Stimulated activated CD4-positive, alpha-beta T cell treated with anti-CD3 and anti-CD28 coated beads, Interleukin-2, amount 100 ng/mL, for 4 hours (primary cell): ENCODE data around the gene SPRR4.
"Not testable (repeated sequence)": the region's sequence is repeated elsewhere in the genome, so short reads cannot be mapped to it uniquely, and the experiment has no call there.

Experiments
- DNase-seq: peaks from one replicate; pipeline ENCODE4 v3.0.0-alpha.2; 2020; ENCODE audit warnings: low read depth

The SPRR4 gene

GRCh38 chr1:152967201-152967600 is 3.2 kb upstream of the SPRR4 start:
- no peak for DNase-seq

DNA sequence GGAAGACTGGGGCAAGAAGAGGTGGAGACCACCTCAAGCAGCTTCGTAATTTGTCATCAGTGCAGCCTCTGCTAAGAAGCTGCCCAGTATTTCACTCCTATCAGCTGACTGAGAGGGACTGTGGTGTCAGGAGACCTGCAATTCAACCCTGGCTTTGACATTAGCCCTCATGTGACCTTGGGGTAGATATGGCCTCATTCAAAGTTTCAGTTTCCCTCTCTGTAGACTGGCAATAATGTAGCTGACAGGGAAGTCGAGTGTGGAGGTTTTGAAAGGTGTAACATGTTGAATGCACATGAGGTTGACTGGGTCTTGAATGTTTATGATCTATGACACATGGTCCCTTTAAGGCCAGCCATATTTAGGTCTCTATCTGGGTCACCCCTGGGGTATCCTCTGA is 2.2 kb upstream of the SPRR4 start:
- DNase-seq = no peak

DNA sequence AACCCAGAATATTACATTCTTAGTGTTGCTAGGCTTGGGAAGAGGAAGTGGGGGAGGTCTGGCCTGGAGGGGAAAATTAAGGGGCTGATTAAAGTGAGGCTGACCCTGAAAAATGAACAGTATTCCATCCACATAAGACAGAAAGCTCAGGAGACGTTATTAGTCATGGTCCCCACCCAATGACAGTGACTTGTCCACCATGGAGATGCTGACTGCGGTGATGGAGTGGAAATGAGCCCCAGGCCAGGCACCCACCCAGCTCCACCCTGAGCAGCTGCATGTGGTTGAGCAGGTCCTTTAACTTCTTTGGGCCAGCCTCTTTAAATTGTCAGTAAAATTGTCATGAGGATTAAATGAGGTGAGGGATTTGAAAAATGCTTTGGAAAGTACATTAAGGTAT is 1.4 kb upstream of the SPRR4 start:
- no peak for DNase-seq

- DNase-seq = no peak
These were observed 1.9 kb downstream of the SPRR4 start for GRCh38 chr1:152972196-152972886.

GRCh38 chr1:152976688-152977087 is 6.2 kb downstream of the SPRR4 start:
- no peak for DNase-seq

- DNase-seq = no peak
These were observed 7.2 kb downstream of the SPRR4 start for GRCh38 chr1:152977614-152978013.

- no peak for DNase-seq
These were observed 10.2 kb downstream of the SPRR4 start for GRCh38 chr1:152980676-152981075.

DNA sequence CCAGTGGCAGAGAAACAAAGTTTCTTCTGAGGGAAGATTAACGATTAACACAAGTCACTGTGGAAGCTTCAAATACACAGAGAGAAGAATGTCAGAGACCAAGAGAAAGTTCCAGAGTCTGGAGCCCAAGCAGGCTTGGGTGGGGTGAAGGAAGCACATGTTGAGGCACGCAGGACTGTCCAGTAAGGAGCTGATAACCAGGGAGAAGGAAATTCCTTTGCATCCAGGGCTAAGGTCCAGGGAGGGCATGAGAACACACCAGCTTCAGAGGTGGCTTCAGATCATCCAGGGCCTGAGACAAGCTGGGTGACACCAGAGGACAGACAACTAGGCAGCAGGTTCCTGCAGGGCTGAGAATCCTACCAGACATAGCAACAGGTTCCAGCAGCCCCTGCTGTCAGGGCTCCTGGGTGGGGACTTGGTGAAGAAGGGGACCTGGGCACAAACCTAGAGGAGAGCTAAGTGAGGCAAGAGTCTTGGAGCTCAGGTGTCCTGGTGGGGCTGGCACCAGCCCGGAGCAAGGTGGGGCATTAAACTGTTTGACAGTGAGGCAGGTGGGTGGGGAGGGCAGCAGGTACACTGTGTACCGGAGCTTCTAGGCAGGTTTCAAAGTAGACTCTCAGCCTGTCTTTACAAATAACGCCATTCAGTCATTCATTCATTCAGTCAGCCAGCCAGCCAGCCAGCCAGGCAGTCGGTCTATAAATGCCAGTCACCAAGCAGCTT is 10.9 kb downstream of the SPRR4 start:
- no peak for DNase-seq

GRCh38 chr1:152982076-152982475 is 11.6 kb downstream of the SPRR4 start:
- DNase-seq = no peak

GRCh38 chr1:152983234-152983633 is 12.8 kb downstream of the SPRR4 start:
- no peak for DNase-seq

GRCh38 chr1:152983743-152984142 is 13.3 kb downstream of the SPRR4 start, which contains the start of gene SPRR1A:
Gene SPRR1A, plus strand, starts transcription at chr1:152984081. Its CDS starts 1,150 bp downstream, at chr1:152985231.
- DNase-seq = no peak

GRCh38 chr1:152986578-152986977 is 16.1 kb downstream of the SPRR4 start:
- DNase-seq = no peak

GRCh38 chr1:152993186-152993585 is 22.7 kb downstream of the SPRR4 start:
- no peak for DNase-seq

DNA sequence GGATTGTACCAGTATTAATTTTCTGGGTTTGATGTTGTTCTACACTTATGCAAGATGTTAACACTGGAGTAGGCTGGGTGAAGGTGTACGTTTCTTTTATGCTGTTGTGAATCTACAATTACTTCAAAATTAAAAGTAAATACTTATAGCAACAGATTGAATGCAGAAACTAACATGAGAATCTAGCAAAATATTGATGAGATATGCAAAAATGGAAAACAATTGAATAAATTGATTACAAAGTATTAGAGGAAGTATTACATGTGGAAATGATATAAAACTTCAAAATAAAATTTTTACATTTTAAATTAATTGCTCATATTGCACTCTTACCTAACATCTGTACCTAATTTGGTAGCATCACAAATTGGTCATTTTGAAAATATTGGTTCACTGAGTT is 25.4 kb downstream of the SPRR4 start:
- no peak for DNase-seq

GRCh38 chr1:152996633-152997400 is 26.4 kb downstream of the SPRR4 start:
- no peak for DNase-seq

GRCh38 chr1:152997901-152998300 is 27.5 kb downstream of the SPRR4 start:
- DNase-seq = no peak

- DNase-seq = no peak
These were observed 28.0 kb downstream of the SPRR4 start for GRCh38 chr1:152998476-152998875.

DNA sequence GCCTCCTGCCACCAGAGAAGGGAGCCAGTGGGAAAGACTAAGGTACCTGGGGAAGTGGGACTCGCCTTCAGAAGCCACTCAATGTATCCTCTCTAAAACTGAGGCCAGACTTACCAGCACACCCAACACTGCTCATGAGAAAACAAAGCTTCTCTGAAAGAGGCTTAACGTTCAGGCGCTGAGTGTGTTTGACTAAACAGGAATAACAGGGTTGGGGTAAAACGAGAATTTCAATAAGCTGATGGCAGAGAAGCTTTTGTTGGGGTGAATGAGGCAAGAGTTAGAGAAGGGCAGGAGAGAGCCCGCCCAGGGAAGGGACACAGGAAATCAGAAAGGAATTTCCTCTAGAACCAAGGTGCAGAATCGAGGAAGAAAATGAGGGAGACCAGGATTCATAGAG is 29.4 kb downstream of the SPRR4 start:
- DNase-seq = no peak

DNA sequence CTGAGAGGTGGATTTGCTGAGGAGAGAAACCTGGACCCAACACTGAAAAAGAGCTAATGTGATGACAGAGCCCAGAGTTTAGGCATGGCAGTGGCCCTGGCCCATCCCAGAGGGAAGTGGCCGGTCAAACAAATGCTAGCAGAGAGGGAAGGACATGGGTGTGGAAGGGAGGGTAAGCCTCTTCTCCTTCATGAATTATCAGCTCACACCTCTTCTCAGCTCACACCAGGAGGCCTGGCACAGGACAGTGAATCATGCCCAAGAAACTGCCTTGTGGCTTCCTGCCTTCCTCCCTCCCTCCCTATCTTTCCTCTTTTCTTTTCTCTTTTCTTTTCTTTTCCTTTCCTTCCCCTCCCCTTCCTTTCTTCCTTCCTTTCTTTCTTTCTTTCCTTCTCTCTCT is 29.8 kb downstream of the SPRR4 start:
- DNase-seq = no peak

GRCh38 chr1:153001382-153001781 is 30.9 kb downstream of the SPRR4 start, which contains the start of gene SPRR3:
Gene SPRR3, plus strand, starts transcription at chr1:153001749. Its CDS starts 1,272 bp downstream, at chr1:153003021.
- no peak for DNase-seq

GRCh38 chr1:153011235-153011758 is 40.8 kb downstream of the SPRR4 start:
- DNase-seq = not testable (repeated sequence)

GRCh38 chr1:153021829-153022228 is 51.4 kb downstream of the SPRR4 start:
- not testable (repeated sequence) for DNase-seq
